ENCODE results near the gene MAB21L2. TPM values are rescaled to one million over a fixed set of nuclear protein-coding genes. Genes with fewer than 3 reads are reported as not detected.

The MAB21L2 gene
- total and polyA plus RNA-seq, 2 experiments from 2014 or later = 0.12 to 0.54 TPM

DNA sequence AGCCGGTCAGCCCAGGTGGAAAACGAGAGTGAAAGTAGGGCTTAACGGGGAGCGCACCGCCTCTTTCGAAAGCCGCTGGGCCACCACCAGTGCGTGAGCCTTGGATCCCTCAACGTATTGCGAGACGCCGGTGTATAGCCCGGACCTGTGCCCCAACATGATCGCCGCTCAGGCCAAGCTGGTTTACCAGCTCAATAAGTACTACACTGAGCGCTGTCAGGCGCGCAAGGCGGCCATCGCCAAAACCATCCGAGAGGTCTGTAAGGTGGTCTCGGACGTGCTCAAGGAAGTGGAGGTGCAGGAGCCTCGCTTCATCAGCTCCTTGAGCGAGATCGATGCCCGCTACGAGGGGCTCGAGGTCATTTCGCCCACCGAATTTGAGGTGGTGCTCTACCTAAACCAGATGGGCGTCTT lies 929 bp downstream of the MAB21L2 start:
- peaks cover 5% of the 10 kb centered on the region for H3K4me1 ChIP-seq (ENCODE audit: low read depth)
- H3K4me3 ChIP-seq = peak overlapping the region; percentile 5
- no peaks in the 10 kb centered on the region for H3K36me3 ChIP-seq
- no peak overlapping the region for H3K27ac ChIP-seq
- peak; percentile 26 to 47 for DNase-seq (ENCODE audit: low read depth in 1 of 2, low spot score in 1 of 2)
- no peaks in the 10 kb centered on the region for H3K9me3 ChIP-seq (ENCODE audit: low read depth)
- no peak for TF ChIP-seq CTCF (IDR thresholded peaks at IDR 0.05; ENCODE audit: low read depth, low read length)
- peaks cover 90% of the 10 kb centered on the region for H3K27me3 ChIP-seq

DNA sequence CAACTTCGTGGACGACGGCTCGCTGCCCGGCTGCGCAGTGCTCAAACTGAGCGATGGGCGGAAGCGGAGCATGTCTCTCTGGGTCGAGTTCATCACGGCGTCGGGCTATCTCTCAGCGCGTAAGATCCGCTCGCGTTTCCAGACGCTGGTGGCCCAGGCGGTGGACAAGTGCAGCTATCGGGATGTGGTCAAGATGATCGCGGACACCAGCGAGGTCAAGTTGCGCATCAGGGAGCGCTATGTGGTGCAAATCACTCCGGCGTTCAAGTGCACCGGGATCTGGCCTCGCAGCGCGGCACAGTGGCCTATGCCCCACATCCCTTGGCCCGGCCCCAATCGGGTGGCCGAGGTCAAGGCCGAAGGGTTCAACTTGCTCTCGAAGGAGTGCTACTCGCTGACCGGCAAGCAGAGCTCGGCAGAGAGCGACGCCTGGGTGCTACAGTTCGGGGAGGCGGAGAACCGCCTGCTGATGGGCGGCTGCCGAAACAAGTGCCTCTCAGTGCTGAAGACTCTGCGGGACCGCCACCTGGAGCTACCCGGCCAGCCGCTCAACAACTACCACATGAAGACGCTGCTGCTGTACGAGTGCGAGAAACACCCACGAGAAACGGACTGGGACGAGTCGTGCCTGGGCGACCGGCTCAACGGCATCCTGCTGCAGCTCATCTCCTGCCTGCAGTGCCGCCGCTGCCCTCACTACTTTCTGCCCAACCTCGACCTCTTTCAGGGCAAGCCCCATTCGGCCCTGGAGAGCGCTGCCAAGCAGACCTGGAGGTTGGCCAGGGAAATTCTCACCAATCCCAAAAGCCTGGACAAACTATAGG lies 1.5 kb downstream of the MAB21L2 start:
- peak; percentile 37 to 63 for DNase-seq (ENCODE audit: low read depth in 1 of 2, low spot score in 1 of 2)
- Histone ChIP-seq H3K4me3 (peak overlapping the region; percentile 5), H3K27ac (no peak overlapping the region), H3K36me3 (no peaks in the 10 kb centered on the region), H3K27me3 (peaks cover 84% of the 10 kb centered on the region), H3K9me3 (ENCODE audit: low read depth) (no peaks in the 10 kb centered on the region), H3K4me1 (ENCODE audit: low read depth) (peaks cover 5% of the 10 kb centered on the region)
- TF ChIP-seq CTCF (IDR thresholded peaks at IDR 0.05; ENCODE audit: low read depth, low read length) = no peak

DNA sequence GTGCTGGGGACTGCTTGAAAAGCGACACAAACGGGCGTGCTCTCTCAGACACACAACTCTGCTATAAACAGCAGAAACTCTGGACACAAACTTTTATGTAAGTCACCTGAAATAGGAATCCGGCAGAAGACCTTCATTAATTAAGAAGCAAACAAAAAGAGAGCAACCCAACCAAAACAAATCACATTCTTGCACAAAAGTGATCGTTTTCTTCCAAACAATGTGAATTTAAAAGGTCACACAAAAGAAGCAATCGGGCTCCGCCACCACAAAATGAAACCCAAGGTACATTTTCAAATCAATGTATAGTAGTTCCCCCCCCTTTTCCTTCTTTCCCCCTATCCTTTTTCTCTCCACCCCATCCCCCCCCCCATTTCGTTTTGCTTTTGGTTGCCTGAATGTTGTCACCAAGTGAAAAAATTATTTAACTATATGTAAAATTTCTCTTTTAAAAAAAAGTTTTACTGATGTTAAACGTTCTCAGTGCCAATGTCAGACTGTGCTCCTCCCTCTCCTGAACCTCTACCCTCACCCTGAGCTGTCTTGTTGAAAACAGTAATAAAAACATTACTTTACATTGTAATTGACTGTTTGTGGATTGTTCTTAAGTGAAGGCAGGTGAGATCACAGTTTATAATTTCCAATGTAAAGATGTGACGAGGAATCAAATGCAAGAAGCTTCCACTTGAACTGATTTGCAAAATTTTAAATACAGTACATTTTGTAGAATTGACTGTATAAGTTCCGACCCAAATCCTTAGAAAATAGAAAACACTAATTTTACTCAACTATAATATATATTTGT lies 2.4 kb downstream of the MAB21L2 start:
- TF ChIP-seq CTCF (IDR thresholded peaks at IDR 0.05; ENCODE audit: low read depth, low read length) = no peak
- DNase-seq (ENCODE audit: low read depth in 1 of 2, low spot score in 1 of 2) = no peak
- Histone ChIP-seq H3K27ac (no peak overlapping the region), H3K4me1 (ENCODE audit: low read depth) (peaks cover 5% of the 10 kb centered on the region), H3K36me3 (no peaks in the 10 kb centered on the region), H3K9me3 (ENCODE audit: low read depth) (no peaks in the 10 kb centered on the region), H3K27me3 (peaks cover 76% of the 10 kb centered on the region), H3K4me3 (no peak overlapping the region)

DNA sequence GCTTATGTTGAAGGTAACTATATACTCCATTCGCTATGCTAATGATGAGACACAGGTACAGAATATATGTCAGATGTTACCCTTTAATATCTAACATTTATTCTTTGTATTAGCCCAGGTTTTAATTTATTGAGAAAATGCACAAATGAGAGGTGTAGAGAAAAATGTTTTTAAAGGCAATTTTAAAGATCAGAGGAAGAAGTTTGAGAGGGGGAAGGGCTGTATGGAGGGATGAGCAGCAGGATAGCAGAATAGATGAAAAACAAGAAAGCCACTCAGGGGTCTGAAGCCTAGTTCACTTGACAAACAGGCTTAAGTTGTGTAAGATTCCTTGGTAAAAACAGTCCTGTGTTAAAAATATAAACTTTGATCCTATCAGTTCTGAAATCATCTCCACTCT lies 3.7 kb downstream of the MAB21L2 start:
- Histone ChIP-seq H3K27ac (no peak overlapping the region), H3K4me3 (no peak overlapping the region), H3K4me1 (ENCODE audit: low read depth) (peaks cover 5% of the 10 kb centered on the region), H3K27me3 (peaks cover 63% of the 10 kb centered on the region), H3K9me3 (ENCODE audit: low read depth) (no peaks in the 10 kb centered on the region), H3K36me3 (no peaks in the 10 kb centered on the region)
- no peak for TF ChIP-seq CTCF (IDR thresholded peaks at IDR 0.05; ENCODE audit: low read depth, low read length)
- no peak for DNase-seq (ENCODE audit: low read depth in 1 of 2, low spot score in 1 of 2)

GRCh38 chr4:150586162-150586810 lies 4.3 kb downstream of the MAB21L2 start:
- H3K9me3 ChIP-seq (ENCODE audit: low read depth) = no peaks in the 10 kb centered on the region
- no peak overlapping the region for H3K27ac ChIP-seq
- peaks cover 5% of the 10 kb centered on the region for H3K4me1 ChIP-seq (ENCODE audit: low read depth)
- no peak overlapping the region for H3K4me3 ChIP-seq
- H3K36me3 ChIP-seq = no peaks in the 10 kb centered on the region
- H3K27me3 ChIP-seq = peaks cover 56% of the 10 kb centered on the region
- TF ChIP-seq CTCF (IDR thresholded peaks at IDR 0.05; ENCODE audit: low read depth, low read length) = no peak
- no peak for DNase-seq (ENCODE audit: low read depth in 1 of 2, low spot score in 1 of 2)

All from cardiac muscle cell (in vitro differentiated cells and primary cell).